ENCODE data around the gene STN1. TPM values are rescaled to one million over a fixed set of nuclear protein-coding genes. Genes with fewer than 3 reads are reported as not detected.
"Not testable (repeated sequence)": the region's sequence is repeated elsewhere in the genome, so short reads cannot be mapped to it uniquely, and the experiment has no call there.

STN1 gene
- total RNA-seq, 3 donors from 2014 or later = 23.8 to 31.2 (median 25.2) TPM

- Histone ChIP-seq H3K27me3 (no peaks in the 10 kb centered on the region), H3K4me3 (no peak overlapping the region), H3K4me1 (peaks cover 12 to 17% of the 10 kb centered on the region in 2 donors), H3K36me3 (no peaks in the 10 kb centered on the region), H3K9me3 (no peaks in the 10 kb centered on the region), H3K27ac (no peak overlapping the region)
- TF ChIP-seq CTCF (IDR thresholded peaks at IDR 0.05) (no peak), POLR2AphosphoS5 (IDR thresholded peaks at IDR 0.05) (no peak), POLR2A (IDR thresholded peaks at IDR 0.05) (no peak)
- intact Hi-C loops (cut with DNase I; ENCODE audit: low total_unique reads) = no loop called here
- no peak for DNase-seq (ENCODE audit: low spot score in 2 of 2)
Measured at GRCh38 chr10:103847909-103848468, 70.0 kb downstream of the STN1 start.

GRCh38 chr10:103847346-103847745 is 70.6 kb downstream of the STN1 start:
- no peaks in the 10 kb centered on the region for H3K9me3 ChIP-seq
- intact Hi-C loops (cut with DNase I; ENCODE audit: low total_unique reads) = no loop called here
- peaks cover 9 to 17% of the 10 kb centered on the region in 2 donors for H3K4me1 ChIP-seq
- no peak overlapping the region for H3K27ac ChIP-seq
- no peaks in the 10 kb centered on the region for H3K27me3 ChIP-seq
- no peak for DNase-seq (ENCODE audit: low spot score in 2 of 2)
- H3K4me3 ChIP-seq = no peak overlapping the region
- TF ChIP-seq CTCF (IDR thresholded peaks at IDR 0.05) = no peak
- no peak for TF ChIP-seq POLR2AphosphoS5 (IDR thresholded peaks at IDR 0.05)
- no peak for TF ChIP-seq POLR2A (IDR thresholded peaks at IDR 0.05)
- H3K36me3 ChIP-seq = no peaks in the 10 kb centered on the region

- Histone ChIP-seq H3K27me3 (no peaks in the 10 kb centered on the region), H3K4me3 (no peak overlapping the region), H3K36me3 (no peaks in the 10 kb centered on the region), H3K9me3 (no peaks in the 10 kb centered on the region), H3K4me1 (peaks cover 7 to 13% of the 10 kb centered on the region in 2 donors), H3K27ac (no peak overlapping the region)
- no peak for DNase-seq (ENCODE audit: low spot score in 2 of 2)
- TF ChIP-seq POLR2A (IDR thresholded peaks at IDR 0.05) = no peak
- no peak for TF ChIP-seq CTCF (IDR thresholded peaks at IDR 0.05)
- TF ChIP-seq POLR2AphosphoS5 (IDR thresholded peaks at IDR 0.05) = no peak
- intact Hi-C loops (cut with DNase I; ENCODE audit: low total_unique reads) = no loop called here
Measured at GRCh38 chr10:103845972-103846371, 72.0 kb downstream of the STN1 start.

DNA sequence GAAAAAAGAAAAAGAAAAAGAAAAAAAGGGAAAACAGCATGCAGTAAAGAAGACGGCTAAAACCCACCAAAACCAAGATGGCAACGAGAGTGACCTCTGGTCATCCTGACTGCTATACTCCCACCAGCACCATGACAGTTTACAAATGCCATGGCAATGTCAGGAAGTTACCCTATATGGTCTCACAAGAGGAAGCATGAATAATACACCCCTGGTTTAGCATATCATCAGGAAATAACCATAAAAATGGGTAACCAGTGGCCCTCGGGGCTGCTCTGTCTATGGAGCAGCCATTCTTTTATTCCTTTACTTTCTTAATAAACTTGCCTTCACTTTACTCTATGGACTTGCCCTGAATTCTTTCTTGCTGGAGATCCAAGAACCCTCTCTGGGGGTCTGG is 72.6 kb downstream of the STN1 start:
- H3K36me3 ChIP-seq; H3K27me3 ChIP-seq; H3K27ac ChIP-seq; intact Hi-C loops (cut with DNase I; ENCODE audit: low total_unique reads); H3K4me3 ChIP-seq; DNase-seq (ENCODE audit: low spot score in 2 of 2); H3K9me3 ChIP-seq: not testable (repeated sequence)
- H3K4me1 ChIP-seq = peaks cover 7 to 13% of the 10 kb centered on the region in 2 donors

GRCh38 chr10:103843854-103844570 is 74.0 kb downstream of the STN1 start:
- TF ChIP-seq POLR2A (IDR thresholded peaks at IDR 0.05) (no peak), POLR2AphosphoS5 (IDR thresholded peaks at IDR 0.05) (no peak), CTCF (IDR thresholded peaks at IDR 0.05) (no peak)
- Histone ChIP-seq H3K4me1 (peaks cover 7 to 13% of the 10 kb centered on the region in 2 donors), H3K4me3 (no peak overlapping the region), H3K27me3 (no peaks in the 10 kb centered on the region), H3K36me3 (no peaks in the 10 kb centered on the region), H3K9me3 (no peaks in the 10 kb centered on the region), H3K27ac (peak overlapping the region; percentile 67 to 74)
- intact Hi-C loops (cut with DNase I; ENCODE audit: low total_unique reads) = no loop called here
- DNase-seq (ENCODE audit: low spot score in 2 of 2) = no peak
